LNCAP (cell line): ENCODE measurements around the gene MYT1.

ENCODE experiments used
- TF ChIP-seq, protein P1 (sequence below): fragments of 450-650 bp; IDR thresholded peaks from 2 replicates; pipeline ENCODE4 v1.5.1; 2017; ENCODE audit warnings: mild to moderate bottlenecking

Gene MYT1

DNA sequence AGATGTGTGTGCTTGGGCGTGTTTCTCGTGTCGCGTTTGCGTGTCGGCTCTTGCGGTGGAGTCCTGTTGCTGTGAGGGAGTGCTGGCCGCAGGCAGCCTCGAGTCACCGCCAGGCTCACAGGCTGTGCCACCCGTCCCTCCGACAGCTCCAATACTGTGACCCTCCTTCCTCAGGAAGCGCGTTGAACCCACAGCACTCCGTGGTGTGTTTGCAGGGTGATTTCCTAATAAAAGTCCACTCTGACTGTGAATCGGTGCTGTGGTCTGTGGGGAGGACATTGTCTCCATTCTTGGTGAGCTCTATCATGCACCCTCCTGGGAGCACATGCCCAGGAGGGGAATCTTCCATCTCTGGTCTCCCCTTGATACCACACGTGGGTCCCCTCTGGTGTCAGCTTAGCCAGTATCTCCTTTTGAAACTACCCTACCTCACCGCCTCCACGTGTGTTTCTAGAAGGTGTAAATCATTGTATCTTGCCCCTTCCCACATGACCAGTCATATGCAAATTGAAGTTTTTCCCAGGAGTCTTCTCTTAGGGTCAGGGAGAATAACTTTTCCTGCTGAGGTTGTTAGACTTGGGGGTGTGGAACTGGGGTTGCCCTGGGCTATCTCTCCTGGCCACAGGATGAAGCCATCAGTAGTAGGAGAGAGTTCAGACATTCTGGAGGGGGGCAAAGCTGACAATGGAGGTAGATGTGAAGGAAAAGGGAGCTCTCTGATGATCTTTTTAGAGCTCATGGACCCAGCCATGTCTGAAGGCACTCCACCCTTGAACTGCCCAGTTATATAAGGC is 77.9 kb downstream of the MYT1 start:
- TF ChIP-seq, protein P1, sequence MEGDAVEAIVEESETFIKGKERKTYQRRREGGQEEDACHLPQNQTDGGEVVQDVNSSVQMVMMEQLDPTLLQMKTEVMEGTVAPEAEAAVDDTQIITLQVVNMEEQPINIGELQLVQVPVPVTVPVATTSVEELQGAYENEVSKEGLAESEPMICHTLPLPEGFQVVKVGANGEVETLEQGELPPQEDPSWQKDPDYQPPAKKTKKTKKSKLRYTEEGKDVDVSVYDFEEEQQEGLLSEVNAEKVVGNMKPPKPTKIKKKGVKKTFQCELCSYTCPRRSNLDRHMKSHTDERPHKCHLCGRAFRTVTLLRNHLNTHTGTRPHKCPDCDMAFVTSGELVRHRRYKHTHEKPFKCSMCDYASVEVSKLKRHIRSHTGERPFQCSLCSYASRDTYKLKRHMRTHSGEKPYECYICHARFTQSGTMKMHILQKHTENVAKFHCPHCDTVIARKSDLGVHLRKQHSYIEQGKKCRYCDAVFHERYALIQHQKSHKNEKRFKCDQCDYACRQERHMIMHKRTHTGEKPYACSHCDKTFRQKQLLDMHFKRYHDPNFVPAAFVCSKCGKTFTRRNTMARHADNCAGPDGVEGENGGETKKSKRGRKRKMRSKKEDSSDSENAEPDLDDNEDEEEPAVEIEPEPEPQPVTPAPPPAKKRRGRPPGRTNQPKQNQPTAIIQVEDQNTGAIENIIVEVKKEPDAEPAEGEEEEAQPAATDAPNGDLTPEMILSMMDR: no peak

DNA sequence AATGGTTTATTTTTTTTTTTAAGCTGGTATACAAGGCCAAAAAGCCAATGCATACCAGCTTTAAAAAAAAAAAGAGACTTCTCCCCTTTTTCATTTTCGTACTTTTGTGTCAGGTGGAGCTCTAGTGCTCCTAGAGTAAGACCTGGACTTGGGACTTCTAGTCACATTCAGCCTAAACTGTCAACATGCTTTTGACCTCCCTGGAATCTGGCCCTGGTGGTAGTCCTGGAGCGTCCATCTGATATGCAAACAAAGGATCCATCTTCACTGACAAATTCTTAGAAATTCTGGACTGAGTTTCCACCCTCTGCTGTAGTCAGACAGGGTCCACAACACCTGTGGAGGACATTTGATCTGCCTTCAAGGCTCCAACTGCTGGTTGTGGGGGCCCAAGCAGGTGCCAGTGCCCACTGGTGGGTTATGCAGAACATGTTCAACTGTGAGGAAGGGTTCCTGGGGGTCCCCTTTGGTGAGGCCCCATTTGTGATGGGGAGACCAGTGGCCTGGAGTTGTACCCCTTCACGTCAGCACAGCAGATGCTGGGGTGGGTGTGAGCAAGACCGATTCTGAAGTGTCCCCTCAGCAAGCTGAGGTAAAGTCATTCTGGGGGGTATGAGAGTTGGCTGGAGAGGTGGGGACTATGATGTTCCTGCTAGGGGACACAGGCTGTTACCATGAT is 78.7 kb downstream of the MYT1 start:
- TF ChIP-seq, protein P1: no peak

DNA sequence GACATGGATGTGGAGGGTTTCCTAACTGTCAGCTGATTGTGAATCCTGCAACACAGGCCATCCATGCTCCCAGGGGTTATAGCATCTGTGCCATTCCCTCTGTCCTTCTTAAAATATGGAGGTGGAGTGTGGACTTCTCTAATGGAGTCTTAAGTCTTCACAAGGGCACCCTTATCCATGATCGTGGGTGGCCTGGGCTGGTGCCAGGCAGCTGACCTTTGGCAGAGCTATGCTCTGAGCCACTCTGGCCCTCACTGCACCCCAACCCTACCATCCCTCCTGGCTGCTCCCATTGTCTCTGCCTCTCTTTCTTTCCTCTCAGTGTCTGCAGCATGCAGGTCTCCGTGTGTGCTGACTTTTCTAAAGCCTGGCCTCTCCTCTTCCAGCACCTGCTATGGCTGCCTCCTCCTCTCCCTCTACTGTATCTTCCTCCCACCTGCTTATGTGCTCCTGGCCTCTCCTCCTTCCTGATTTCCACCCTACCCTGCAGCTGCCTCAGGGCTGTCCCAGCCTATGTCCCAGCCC is 80.1 kb downstream of the MYT1 start:
- TF ChIP-seq, protein P1: no peak

DNA sequence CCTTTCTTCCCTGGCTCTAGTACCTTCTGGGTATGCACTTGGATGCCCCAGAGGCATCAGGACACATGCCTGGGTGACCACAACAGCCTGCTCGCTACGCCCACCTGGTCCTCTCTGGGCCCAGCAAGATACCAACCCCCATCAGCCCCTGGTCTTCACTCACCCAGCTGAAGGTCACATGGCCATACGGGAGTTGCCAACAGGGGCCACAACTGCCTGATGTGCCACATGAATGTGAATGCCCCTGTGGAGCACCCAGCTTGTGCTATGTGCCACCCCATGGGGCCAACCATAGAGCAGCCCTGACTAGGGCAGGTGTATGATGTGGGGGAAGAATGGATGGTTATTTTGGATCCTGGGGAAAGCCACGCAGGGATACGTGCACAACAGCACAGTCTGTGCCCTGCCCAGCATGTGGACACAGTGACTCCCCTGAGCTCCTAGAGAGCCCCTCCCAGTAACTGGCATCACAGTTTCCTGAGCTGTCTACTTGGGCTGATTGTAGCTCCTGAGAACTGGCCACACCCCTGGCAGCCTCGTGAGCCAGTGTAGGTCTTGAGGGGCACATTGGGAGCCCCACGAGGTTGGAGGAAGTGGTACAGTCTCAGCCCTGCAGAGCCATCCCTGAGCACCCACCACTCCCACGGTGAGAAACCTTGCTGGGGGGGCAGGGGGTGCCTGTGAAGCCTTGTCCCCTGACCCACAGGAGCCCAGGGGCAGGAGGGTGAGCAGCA is 80.8 kb downstream of the MYT1 start:
- TF ChIP-seq, protein P1: no peak

DNA sequence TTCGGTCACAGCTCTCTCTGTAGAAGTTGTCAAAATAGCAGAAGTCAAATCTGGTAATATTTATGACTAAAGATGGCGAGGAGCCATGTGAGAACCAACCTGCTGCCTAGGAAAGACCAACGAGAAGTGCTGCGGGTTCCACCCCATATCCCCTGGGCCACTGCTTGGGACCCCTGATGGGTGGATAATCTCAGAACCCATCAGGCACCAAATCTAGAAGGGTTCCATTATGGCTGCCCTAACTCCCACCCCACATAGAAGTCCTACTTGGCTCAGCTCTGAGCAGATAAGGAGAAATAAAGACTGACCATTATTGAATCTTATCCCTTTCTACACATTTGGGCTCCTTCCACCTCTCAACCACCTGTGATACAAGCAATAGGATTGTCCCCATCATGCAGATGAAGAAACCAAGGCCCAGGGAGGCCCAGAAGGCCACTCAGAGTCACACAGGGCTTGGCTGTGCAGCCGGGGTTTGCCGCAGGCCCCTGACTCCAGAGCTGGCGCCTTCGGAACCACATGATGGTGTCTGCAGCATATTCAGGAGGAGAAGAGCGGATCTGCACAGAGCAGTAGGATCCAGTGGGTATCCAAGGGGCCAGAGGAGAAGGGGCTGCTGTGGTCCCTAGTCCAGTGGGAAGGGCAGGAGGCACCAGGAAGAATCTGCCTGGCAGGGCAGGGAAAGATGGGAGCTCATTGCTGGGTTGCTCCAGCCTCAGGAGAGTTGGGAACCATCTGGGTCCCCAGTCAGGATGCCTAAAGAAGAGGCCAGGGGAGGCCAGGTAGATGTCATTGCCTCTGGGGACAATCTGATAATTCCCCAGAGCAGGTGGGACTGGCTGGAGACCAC is 81.7 kb downstream of the MYT1 start:
- TF ChIP-seq, protein P1: no peak

DNA sequence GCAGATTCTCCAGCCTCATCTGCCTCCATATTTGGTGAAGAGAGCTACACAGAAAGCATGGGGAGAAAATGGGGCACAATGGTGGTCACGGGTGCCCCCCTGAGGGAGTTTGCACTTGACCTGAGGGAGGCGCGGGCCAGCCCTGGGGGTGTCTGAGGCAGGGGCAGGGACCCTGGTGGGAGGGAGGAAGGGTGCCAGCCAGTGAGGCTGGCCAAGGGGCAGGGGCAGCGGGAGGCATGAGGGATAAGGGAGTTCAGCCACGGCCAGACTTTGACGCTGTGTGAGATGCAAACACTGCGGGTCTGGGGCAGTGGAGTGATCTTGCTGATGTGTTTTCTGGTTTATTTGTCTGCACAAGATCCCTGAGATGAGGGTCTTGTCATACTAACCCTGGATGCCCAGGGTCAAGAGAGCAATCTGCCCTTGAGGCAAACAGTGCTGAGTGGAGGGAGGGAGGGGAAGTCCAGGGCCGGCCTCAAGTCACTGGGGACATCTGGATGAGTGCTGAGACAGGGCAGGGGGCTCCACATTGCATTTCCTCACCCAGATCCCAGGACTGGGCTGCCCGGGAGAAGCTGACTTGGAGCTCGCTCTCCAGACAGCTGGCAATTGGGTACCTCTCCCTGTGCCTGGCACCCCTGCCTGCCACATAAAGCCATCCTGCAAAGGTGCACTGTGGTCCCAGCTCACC is 82.5 kb downstream of the MYT1 start:
- TF ChIP-seq, protein P1: no peak
